ENCODE data around the gene UNC13B.
"Not testable (repeated sequence)": the region's sequence is repeated elsewhere in the genome, so short reads cannot be mapped to it uniquely, and the experiment has no call there.

Gene UNC13B

GRCh38 chr9:35152926-35153325 lies 8.9 kb upstream of the UNC13B start:
- Histone ChIP-seq H3K9me3 (ENCODE audit: severe bottlenecking) (peaks cover 4% of the 10 kb centered on the region), H3K27ac (ENCODE audit: poor library complexity, severe bottlenecking) (no peak overlapping the region), H3K27me3 (ENCODE audit: insufficient read depth, poor library complexity, severe bottlenecking) (no peaks in the 10 kb centered on the region), H3K36me3 (ENCODE audit: low read depth) (no peaks in the 10 kb centered on the region), H3K4me1 (ENCODE audit: insufficient read depth, poor library complexity, severe bottlenecking) (no peaks in the 10 kb centered on the region), H3K4me3 (ENCODE audit: severe bottlenecking) (no peak overlapping the region)
- ATAC-seq (ENCODE audit: low read depth) (no peak), DNase-seq (ENCODE audit: low spot score) (no peak)
- TF ChIP-seq, protein P1, sequence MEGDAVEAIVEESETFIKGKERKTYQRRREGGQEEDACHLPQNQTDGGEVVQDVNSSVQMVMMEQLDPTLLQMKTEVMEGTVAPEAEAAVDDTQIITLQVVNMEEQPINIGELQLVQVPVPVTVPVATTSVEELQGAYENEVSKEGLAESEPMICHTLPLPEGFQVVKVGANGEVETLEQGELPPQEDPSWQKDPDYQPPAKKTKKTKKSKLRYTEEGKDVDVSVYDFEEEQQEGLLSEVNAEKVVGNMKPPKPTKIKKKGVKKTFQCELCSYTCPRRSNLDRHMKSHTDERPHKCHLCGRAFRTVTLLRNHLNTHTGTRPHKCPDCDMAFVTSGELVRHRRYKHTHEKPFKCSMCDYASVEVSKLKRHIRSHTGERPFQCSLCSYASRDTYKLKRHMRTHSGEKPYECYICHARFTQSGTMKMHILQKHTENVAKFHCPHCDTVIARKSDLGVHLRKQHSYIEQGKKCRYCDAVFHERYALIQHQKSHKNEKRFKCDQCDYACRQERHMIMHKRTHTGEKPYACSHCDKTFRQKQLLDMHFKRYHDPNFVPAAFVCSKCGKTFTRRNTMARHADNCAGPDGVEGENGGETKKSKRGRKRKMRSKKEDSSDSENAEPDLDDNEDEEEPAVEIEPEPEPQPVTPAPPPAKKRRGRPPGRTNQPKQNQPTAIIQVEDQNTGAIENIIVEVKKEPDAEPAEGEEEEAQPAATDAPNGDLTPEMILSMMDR (IDR thresholded peaks at IDR 0.05; ENCODE audit: poor library complexity, severe bottlenecking), result no peak

GRCh38 chr9:35156781-35157180 lies 5.0 kb upstream of the UNC13B start:
- ATAC-seq (ENCODE audit: low read depth) (no peak), DNase-seq (ENCODE audit: low spot score) (no peak)
- no peaks in the 10 kb centered on the region for H3K4me1 ChIP-seq (ENCODE audit: insufficient read depth, poor library complexity, severe bottlenecking)
- TF ChIP-seq, protein P1 (IDR thresholded peaks at IDR 0.05; ENCODE audit: poor library complexity, severe bottlenecking), result no peak
- no peaks in the 10 kb centered on the region for H3K9me3 ChIP-seq (ENCODE audit: severe bottlenecking)
- H3K4me3 ChIP-seq (ENCODE audit: severe bottlenecking), result no peak overlapping the region
- no peaks in the 10 kb centered on the region for H3K36me3 ChIP-seq (ENCODE audit: low read depth)
- no peaks in the 10 kb centered on the region for H3K27me3 ChIP-seq (ENCODE audit: insufficient read depth, poor library complexity, severe bottlenecking)
- no peak overlapping the region for H3K27ac ChIP-seq (ENCODE audit: poor library complexity, severe bottlenecking)

- not testable (repeated sequence) for DNase-seq (ENCODE audit: low spot score); H3K4me3 ChIP-seq (ENCODE audit: severe bottlenecking); H3K36me3 ChIP-seq (ENCODE audit: low read depth); ATAC-seq (ENCODE audit: low read depth); H3K27me3 ChIP-seq (ENCODE audit: insufficient read depth, poor library complexity, severe bottlenecking); H3K4me1 ChIP-seq (ENCODE audit: insufficient read depth, poor library complexity, severe bottlenecking); H3K27ac ChIP-seq (ENCODE audit: poor library complexity, severe bottlenecking); H3K9me3 ChIP-seq (ENCODE audit: severe bottlenecking)
Observed at GRCh38 chr9:35157836-35158235, 4.0 kb upstream of the UNC13B start.

- H3K27ac ChIP-seq (ENCODE audit: poor library complexity, severe bottlenecking), result no peak overlapping the region
- no peaks in the 10 kb centered on the region for H3K9me3 ChIP-seq (ENCODE audit: severe bottlenecking)
- TF ChIP-seq, protein P1 (IDR thresholded peaks at IDR 0.05; ENCODE audit: poor library complexity, severe bottlenecking), result no peak
- no peak overlapping the region for H3K4me3 ChIP-seq (ENCODE audit: severe bottlenecking)
- H3K36me3 ChIP-seq (ENCODE audit: low read depth), result no peaks in the 10 kb centered on the region
- ATAC-seq (ENCODE audit: low read depth) (no peak), DNase-seq (ENCODE audit: low spot score) (no peak)
- H3K27me3 ChIP-seq (ENCODE audit: insufficient read depth, poor library complexity, severe bottlenecking), result no peaks in the 10 kb centered on the region
- peaks cover 9% of the 10 kb centered on the region for H3K4me1 ChIP-seq (ENCODE audit: insufficient read depth, poor library complexity, severe bottlenecking)
Observed at GRCh38 chr9:35158501-35159280, 3.1 kb upstream of the UNC13B start.

DNA sequence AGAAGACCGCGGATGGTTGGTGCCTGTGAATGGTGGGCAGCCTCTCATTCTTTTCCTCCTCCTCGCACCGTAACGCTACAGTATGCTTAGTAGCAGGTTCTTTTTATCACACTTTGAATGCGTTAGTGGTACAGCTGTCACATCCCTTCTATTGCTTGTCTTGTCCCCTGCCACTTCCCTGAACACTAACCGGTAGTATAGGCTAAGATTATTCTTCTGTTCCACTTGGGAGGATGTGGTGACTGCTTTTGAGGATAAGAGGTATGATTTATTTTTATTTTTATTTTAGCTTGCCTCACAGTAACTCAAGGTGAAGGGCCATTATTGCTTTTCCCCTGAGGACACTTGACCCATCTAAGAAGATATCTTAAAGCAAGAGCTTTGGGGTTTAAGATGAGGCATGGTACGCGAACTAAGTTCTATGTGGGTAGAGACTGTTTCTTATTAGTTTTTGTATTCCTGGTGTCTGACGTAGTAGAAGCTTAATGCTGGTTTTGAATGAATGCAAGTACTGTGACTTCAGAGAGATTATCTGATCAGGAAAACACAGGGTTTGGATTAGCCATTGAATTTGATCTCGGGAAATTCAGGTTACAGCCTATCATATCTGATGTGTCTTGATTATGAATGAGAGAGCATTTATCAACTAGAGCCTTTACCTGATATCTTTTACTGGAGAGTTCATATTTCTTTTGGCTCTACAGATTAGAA lies 951 bp downstream of the UNC13B start:
- DNase-seq (ENCODE audit: low spot score), result no peak
- Histone ChIP-seq H3K27me3 (ENCODE audit: insufficient read depth, poor library complexity, severe bottlenecking) (no peaks in the 10 kb centered on the region), H3K4me1 (ENCODE audit: insufficient read depth, poor library complexity, severe bottlenecking) (peaks cover 9% of the 10 kb centered on the region), H3K9me3 (ENCODE audit: severe bottlenecking) (no peaks in the 10 kb centered on the region), H3K4me3 (ENCODE audit: severe bottlenecking) (peak overlapping the region; percentile 95), H3K36me3 (ENCODE audit: low read depth) (no peaks in the 10 kb centered on the region; the same call in 1 of the 2 replicates), H3K27ac (ENCODE audit: poor library complexity, severe bottlenecking) (peak overlapping the region; percentile 4)
- peak; percentile 22; the same call in 2 of the 3 replicates for ATAC-seq (ENCODE audit: low read depth)
- TF ChIP-seq, protein P1 (IDR thresholded peaks at IDR 0.05; ENCODE audit: poor library complexity, severe bottlenecking), result no peak
